GM12874 (cell line): ENCODE measurements around the gene CPS1.

Source experiments
- CTCF ChIP-seq: IDR thresholded peaks from 2 replicates; pipeline ENCODE4 v1.5.1; 2011; ENCODE audit warnings: low read depth, mild to moderate bottlenecking, control low read depth, low read length, moderate library complexity; ENCODE audit not compliant: insufficient read depth

Gene CPS1

GRCh38 chr2:210546424-210547208, 9.8 kb upstream of the CPS1 start:
- no peak for TF ChIP-seq CTCF

DNA sequence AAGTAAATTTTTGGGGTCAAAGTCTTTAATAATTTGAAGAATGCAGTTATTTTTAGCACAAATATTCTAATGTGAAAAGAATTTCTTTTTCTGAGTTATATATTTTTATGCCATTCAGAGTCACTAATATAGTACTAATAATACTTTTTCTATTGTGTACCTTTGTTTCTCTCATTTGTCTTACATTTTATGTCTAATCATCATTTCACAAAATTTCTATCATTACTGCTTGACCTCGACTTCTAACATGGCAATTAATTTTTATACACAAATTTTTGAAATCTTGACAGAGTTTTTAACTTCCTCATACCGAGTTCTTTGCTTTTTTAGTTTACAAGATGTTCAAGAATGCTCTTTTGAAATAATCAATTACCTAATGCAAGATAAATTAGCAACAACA, 8.4 kb upstream of the CPS1 start:
- TF ChIP-seq CTCF: no peak

DNA sequence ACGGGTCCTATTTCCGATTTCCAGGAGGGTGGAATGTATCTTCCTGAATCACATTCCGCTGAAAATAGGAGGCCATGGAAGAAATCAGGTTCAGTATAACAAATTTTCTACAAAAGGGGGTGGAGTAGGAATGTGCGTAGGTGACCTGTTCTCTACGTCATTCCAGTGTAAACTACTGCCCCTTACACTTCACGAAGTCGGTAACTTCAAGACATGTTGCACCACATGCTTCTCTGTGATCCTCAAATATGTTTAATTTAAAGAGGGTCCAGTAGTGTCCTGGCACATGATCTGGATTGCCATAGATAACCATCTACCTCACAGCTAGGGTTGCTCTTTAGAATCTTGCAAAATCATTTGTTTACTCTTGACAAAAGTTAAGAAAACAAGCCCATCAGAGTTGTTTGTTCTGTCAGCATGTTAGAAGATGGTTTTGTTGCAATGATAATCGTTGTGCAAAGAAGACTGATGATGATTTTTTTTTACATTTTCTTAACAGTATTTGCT, 7.5 kb upstream of the CPS1 start:
- TF ChIP-seq CTCF: no peak

- TF ChIP-seq CTCF: no peak
These were observed 5.4 kb upstream of the CPS1 start for GRCh38 chr2:210551001-210551400.

GRCh38 chr2:210553373-210553772, 3.0 kb upstream of the CPS1 start:
- no peak for TF ChIP-seq CTCF

GRCh38 chr2:210555555-210555954, 844 bp upstream of the CPS1 start:
- no peak for TF ChIP-seq CTCF

GRCh38 chr2:210557721-210558120, 1.3 kb downstream of the CPS1 start:
- no peak for TF ChIP-seq CTCF

- TF ChIP-seq CTCF: no peak
These were observed 2.3 kb downstream of the CPS1 start for GRCh38 chr2:210558708-210559107.
